GM21390 (cell line): Measurements from ENCODE around the gene FBXO42.
A peak's percentile ranks its signal among the peaks of the same experiment; 100 is the strongest.
"Not testable (repeated sequence)": the region's sequence is repeated elsewhere in the genome, so short reads cannot be mapped to it uniquely, and the experiment has no call there.

Experiments used
- ATAC-seq: cut with Tn5 transposase; IDR thresholded peaks from one replicate; pipeline ENCODE4 v1.9.1; 2021; ENCODE audit not compliant: unreplicated experiment

Gene FBXO42

DNA sequence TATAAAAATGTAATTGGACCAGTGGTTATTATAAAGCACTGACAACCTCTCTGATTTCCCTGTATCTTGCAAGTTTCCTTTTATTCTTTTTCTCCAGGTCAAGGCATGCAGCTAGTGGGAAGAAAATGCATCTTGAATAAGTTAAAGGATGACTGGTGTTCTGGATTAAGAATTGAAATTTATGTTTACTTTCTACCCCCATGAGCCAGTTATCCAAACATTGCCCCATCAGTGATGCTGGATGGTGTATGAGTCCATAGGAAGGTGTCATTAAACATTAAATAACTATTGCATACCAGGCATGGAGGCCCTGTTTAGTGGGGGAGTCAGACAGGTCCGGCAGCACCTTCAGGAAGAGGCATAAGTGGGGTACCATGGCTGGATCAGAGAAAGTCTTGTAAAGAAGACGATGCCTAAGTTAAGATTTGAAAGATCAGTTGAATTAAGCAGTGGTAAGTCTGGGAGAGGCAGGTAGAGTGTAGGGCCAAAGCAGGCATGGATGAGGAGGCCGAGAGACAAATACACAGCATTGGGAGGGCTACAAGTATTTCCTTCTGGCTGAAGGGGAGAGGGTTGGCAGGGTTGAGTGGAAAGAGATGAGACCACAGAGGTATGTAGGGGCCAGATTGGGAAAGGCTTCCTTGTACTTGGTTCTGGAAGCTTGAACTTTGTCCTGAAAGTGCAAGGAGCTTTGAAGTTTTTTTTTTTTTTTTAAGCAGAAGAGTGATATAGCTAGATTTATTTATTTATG lies 20.4 kb upstream of the FBXO42 start:
- no peak for ATAC-seq

DNA sequence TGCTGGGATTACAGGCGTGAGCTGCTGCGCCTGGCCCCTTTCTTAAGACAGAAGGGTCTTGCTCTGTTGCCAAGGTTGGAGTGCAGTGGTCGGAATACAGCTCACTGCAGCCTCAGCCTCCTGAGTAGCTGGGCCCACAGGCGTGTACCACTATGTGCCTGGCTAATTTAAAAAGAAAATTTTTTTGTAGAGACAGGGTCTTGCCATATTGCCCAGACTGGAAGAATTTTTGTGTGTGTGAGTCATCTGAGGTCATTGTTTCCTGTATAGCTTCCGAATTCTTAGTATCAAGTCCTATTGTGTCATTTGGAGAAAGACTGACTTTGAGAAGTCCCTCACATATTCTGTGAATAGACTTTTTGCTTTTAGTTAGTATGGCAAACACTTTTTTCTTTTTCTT lies 19.4 kb upstream of the FBXO42 start:
- ATAC-seq = no peak

DNA sequence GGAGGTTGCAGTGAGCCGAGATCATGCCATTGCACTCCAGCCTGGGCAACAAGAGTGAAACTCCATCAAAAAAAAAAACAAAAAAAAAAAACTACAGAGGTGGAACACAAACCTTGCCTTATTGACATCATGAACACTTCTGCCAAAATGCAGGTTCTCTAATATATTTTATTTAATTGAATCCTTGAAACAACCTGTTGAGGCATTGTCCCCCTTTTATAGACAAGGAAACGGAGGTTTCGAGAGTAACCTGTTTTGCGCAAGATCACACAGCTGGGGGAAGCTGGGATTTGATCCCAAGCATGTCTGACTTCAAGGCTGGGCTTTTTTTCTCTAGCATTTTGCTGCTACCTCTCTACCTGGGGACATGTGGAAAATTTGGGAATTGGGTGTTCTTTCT lies 17.5 kb upstream of the FBXO42 start:
- ATAC-seq = no peak

DNA sequence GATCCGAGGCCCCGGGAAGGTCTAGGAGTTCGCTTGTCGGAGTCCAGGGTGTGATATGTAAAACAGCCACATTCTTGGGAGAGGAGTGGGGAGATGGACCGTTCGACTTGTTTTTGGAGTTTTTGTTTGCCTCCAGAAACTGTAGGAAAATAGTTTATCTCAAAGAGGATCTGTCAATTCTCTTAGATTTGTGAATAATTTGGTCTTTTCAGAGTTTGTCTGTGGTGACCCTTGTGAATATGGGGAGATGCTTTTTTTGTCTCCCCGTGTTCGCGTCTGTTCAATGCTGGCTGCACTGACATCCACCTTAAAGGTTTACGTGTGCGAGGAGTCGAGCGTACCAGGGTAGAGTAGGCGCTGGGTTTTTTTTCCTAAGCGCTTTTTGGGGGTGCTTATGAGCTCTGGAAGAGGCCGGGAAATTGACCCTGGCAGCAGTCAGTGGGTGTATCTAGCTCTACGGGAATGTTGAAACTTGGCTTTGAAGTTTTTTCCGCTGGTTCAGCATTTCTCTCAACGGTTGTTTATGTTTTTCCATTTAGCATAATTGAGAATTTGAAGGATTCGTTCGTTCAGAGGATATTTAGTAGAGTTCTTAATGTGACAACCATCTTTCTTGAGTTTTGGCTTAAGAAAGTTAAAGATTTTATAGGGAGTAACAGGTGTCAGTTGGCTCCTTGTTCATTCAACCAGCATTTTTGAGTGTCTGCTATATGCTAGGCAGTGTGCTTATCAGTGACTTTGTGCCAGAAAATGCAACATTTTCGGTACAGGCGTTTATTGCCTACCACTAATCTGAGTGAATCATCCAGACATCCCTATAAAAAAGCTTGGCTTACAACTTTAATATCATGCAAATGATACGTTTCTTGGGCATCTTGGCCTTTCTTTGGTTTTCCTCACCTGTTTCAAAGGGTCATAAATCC lies 15.9 kb upstream of the FBXO42 start:
- no peak for ATAC-seq

DNA sequence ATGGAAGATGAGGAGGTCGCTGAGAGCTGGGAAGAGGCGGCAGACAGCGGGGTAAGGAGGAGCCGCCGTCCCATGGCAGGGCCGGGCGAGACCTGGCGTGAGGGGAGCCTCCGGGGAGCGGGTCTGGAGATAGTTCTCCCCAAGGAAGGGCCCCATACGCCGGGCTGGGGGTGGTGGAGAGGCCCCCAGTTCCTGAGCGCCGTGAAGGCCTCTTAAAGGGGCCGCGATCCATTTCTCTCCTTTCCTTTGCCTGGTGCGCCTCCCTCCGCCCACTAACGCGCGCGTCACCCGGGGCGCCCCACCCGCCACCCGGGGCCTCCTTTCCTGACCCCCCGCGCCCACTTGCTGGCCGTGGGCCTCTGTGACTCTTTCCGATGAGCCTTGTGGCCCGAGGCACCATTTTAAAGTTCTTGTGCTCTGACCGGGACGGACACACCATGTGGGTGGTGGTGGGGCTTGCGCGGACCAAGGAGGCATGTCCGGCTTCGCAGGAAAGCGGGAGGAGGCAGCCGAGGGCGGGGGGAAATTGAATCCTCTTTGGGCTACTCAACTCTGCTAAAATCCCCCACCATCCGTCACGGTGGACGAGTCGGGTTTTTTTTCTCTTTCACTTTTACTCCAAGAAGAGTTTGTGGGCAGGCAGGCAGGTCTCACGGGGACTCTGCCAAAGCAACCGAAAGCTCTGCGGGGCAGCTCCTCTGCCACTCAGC lies 15.1 kb upstream of the FBXO42 start:
- ATAC-seq = peak; percentile 51

DNA sequence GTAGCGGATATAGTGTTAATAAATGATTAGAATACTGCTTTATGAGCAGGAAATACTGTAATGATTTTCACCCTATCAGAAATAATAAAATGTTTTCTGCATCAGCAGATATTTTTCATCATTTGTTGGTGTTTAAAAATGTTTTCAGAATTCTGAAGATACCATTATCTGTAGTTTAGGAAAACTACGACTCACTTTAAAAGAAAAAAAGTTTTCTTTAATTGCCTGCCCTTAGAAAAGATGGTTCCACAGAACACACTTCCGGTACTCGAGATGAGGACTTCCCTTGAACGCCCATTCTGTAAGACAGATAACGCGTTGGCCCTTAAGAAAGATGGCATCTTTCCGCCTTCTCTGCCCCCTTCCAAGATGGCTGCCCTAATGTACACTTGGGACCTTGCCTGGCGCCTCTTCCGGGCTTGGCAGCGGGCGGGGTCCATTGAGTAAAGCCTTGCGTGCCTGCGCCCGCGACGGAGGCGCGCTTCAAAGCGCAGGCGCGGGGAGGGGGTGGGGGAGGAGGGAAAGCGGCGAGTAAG lies 14.5 kb upstream of the FBXO42 start, which contains the start of gene SZRD1:
Gene SZRD1 (plus strand): TSS at position 521 of the 536 bp plus-strand sequence. CDS start 16 bp downstream, outside the sequence.
- peak; percentile 76 for ATAC-seq

DNA sequence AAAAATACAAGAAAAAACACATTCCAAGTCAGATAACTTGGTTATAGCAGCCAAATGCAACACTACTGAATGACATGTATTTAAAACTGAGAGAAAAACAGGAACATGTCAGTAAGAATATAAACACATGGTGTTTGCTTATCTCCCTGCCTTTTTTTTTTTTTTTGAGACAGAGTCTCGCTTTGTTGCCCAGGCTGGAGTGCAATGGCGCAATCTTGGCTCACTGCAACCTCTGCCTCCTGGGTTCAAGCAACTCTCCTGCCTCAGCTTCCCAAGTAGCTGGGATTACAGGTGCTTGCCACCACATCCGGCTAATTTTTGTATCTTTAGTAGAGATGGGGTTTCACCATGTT lies 12.8 kb upstream of the FBXO42 start:
- ATAC-seq = not testable (repeated sequence)

DNA sequence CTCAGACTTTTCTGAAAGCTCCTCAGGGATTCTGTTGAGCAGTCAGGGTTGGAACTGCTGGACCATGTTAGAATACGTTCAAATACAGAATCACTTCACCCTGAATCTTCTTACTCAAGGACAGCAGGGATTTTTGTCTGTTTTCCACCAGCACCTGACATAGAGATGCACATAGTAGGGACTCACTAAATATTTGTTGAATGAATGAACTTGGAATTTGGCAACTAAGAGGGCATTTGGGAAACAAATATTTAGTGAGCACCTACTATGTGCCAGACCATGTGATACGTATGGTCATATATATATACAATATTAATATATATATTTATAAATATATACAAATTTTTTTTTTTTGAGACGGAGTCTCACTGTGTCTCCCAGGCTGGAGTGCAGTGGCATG lies 4.6 kb upstream of the FBXO42 start:
- ATAC-seq = no peak

DNA sequence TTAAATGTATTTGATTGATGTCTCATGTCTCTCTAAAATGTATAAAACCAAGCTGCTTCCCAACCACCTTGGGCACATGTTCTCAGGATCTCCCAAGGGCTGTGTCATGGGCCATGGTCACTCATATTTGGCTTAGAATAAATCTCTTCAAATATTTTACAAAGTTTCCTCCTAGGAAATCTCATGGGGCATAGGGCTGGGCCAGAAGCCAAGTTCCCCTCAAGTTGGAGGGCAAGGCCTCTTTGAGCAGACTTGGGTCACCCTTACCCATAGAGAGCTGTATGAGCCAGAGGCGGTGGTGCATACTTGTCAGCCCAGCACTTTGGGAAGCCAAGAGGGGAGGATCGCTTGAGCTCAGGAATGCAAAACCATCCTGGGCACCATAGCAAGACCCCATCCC lies 2.3 kb upstream of the FBXO42 start:
- no peak for ATAC-seq

DNA sequence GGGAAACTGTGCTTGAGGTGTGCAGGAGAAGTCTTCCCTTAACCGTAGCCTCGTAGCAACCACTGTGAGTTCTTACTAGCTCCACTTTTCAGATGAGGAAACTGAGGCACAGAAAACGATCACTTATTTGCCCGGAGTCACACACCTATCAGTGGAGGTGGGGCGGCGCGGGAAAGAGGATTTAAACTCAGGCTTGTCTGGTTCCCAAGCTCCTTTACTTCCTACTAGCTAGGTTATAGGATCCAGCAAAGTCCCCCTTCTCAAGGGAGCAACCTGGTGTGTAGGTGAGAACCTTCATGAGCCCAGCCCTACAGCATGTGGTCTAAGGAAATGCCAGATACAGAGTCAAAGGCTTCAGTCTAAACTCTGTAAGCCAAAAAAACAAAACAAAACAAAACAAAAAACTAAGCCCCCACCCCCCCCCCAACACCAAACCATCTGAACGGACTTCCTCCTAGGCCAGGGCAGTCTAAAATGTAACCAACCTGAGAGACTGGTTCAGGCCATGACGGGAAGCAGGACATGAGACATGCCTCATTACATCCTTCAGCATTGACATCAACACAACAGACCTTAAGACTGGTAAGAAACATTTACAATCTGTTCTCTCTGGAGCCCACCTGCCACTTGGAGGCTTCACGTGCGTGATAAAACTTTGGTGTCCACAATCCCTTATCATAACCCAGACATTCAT lies 709 bp upstream of the FBXO42 start:
- ATAC-seq = no peak

DNA sequence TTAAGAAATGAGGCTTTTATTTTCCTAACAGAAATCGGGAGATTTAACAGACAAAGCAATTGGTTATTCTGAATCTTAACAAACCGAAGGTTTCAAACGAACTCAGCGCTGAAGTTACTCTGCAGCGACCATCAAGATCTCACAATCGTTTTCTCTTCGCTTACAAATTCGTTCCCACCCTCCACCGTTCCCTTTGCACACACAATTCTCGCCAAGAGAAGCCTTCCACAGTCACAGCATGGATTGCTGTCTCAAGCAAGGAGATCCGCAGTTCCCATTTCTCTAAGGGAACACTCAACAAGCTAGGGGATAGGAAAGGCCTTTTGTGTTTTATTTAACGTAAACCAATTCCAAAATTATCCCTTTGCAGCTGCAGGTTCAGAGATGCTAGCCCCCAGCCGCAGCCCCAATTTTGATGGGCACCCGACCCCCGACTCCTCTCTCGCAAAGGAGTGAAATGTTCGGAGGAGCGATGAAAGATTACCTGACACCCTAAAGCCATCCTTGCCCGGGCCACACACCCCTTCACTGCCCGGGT lies 755 bp downstream of the FBXO42 start:
- ATAC-seq = no peak

DNA sequence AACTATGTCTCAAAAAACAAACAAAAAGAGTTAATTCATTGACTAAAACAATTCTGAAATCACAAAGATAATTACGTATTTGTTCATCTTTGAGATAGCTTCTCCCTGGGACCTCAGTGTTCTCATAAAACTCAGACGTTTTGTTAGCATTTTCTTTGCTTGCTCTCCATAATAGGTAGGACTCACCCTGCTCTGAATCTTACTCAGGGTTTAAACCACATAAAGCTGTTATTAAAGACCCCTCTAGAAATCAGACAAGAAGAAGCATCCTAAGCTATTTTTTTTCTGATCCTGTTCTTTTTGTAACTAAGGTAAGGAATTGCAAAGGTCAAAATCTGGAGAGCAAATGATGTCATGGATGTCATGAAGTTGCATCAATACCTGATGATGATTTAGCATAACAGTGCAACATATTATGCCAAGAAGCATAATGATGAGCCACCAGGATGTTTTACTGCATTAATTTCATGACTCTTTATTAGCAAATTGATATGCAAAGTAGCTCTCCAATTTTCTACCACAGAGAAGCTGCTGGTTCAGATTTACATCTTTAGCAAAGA lies 2.4 kb downstream of the FBXO42 start:
- ATAC-seq = no peak

DNA sequence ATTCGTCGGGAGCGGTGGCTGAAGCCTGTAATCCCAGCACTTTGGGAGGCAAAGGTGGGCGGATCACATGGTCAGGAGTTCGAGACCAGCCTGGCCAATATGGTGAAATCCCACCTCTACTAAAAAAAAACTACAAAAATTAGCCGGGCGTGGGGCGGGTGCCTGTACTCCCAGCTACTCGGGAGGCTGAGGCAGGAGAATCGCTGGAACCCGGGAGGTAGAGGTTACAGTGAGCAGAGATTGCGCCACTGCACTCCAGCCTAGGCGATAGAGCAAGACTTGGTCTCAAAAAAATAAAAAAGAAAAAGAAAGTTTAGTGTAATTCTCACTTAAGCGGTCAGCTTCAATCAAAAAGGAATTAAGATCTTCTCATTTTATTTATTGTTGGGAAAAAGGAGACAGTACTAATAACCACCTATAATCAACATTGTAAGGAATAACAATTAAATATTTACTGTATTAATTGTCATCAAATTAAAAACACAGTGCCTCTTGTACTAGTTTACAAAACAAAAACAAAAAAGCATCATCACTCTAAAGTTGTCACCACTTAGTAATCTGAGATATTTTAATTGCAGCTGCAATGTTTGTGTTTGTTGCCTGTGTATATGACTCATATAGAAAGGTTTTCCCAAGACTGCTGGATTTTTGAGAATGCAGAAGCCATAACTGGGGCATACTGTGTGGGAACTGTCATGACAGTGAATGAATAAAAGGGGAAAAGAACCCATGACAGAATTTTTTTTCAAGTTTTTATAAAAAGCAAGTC lies 3.7 kb downstream of the FBXO42 start:
- no peak for ATAC-seq

DNA sequence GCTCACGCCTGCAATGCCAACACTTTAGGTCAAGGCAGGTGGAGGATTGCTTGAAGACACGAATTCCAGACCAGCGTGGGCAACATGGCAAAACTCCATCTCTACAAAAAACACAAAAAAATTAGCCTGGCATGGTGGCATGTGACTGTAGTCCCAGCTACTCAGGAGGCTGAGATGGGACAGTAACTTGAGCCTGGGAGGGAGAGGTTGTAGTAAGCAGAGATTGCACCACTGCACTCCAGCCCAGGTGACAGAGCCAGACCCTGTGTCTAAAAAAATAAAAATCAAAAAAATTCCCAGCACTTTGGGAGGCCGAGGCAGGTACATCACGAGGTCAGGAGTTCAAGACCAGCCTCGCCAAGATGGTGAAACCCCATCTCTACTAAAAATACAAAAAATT lies 9.0 kb downstream of the FBXO42 start:
- not testable (repeated sequence) for ATAC-seq

DNA sequence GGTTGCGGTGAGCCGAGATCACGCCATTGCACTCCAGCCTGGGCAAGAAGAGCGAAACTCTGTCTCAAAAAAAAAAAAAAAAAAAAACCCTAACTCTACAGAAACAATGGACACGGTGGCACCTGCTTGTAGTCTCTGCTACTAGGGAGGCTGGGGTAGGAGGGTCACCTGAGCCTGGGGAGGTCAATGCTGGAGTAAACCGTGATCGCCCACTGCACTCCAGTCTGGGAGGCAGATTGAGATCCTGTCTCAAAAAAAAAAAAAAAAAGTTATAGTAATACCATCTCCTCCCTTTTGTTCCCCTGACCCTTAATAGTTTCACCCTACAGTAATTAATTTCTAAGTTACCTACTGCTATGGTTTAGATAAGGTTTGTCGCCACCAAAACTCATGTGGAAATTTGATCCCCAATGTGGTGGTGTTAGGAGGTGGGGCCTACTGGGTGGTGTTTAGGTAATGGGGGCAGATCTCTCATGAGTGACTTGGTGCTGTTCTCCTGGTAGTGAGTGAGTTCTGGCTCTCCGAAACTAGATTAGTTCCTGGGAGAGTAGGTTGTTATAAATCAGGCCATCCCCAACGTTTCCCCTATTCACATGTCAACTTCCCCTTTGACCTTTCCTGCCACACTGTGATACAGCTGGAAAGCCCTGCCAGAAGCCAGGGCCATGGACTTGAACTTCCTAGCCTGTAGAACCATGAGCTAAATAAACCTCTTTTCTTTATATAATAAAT lies 9.8 kb downstream of the FBXO42 start:
- no peak for ATAC-seq

DNA sequence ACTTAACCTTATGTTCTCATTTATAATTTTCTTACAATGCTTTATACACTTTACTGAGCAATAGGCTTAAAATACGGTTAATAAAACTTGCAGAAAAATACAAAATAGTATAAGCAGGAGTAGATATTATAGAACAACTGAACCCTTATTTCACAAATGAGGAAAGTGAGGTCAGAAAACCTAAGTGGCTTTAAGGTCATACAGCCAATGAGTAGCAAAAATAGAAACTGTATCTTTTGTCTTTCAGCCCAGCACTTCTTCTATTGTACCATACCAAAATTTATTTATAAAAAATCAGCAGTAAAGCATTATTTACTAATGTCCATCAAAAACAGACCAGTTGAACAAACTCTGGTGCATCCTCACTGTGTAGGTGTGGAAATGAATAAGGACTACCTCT lies 11.6 kb downstream of the FBXO42 start:
- ATAC-seq = no peak

DNA sequence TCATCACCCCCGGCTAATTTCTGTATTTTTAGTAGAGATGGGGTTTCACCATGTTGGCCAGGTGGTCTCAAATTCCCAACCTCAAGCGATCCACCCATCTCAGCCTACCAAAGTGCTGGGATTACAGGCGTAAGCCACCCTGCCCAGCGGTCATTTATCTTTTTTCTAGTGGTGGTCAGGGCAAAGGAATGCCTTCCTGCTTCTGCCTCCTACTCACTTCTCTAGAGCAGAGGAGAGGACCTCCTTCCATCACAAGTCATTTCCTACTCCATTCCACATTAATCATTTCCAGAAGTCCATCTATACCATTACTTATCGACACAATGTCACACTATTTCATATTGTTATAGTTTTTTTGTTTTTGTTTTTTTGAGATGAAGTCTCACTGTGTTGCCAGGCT lies 13.3 kb downstream of the FBXO42 start:
- no peak for ATAC-seq

DNA sequence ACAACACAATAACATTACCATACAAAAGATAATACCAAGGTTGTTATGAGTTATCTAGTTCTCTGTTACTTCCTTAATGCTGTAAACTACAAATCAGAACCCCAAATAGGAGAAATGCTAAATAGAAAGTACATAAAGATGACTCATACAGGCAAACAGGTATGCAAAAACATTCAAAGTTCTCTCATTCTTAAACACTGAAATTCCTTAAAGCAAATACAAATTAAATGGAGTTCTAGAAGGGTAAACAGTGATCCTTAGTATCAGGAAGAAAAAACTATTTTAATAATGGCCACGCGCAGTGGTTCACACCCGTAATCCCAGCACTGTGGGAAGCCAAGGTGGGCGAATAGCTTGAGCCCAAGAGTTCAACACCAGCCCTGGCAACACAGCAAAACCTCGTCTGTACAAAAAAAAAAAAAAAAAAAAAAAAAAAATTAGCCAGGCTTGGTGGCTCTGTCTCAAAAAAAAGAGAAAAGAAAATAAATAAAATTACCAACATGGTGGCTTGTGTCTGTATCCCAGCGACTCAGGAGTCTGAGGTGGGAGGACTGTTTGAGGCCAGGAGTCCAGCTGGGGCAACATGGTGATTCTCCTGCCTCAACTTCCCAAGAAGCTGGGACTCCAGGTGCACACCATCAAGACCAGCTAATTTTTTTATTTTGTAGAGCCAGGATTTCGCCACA lies 17.5 kb downstream of the FBXO42 start:
- ATAC-seq = no peak
